C4-2B (cell line): Measurements from ENCODE around the gene SGCE.

ENCODE experiments used
- H3K27ac ChIP-seq: fragments of 450-650 bp; 2 replicates; pipeline ENCODE4 v1.5.1; 2017
- ZFX ChIP-seq: fragments of 450-650 bp; IDR thresholded peaks from 2 replicates; pipeline ENCODE4 v1.6.1; 2017
- TF ChIP-seq, protein P1 (sequence below): fragments of 450-650 bp; conservative IDR thresholded peaks from 2 replicates; pipeline ENCODE4 v1.5.1; 2017; ENCODE audit warnings: mild to moderate bottlenecking

The SGCE gene

DNA sequence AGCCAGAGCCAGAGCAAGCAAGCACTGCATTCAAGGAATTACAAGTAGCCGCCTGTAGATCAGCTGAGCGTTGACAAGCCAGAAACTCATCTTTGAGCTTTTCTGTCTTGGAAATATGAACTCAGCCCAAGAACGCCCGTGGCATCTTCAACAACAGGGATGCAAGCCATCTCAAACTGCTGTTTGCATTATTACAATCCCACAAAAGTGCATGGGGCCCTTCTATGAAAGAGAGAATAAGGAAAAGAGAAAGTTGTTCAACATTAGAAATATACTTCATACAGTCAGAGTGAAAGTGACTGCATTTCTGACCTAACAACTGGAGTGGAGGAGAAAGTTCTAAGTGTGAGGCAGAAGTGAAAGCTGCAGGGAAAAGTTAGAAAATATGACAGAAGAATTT, 6.5 kb downstream of the SGCE start:
- H3K27ac ChIP-seq: no peak overlapping the region
- TF ChIP-seq, protein P1, sequence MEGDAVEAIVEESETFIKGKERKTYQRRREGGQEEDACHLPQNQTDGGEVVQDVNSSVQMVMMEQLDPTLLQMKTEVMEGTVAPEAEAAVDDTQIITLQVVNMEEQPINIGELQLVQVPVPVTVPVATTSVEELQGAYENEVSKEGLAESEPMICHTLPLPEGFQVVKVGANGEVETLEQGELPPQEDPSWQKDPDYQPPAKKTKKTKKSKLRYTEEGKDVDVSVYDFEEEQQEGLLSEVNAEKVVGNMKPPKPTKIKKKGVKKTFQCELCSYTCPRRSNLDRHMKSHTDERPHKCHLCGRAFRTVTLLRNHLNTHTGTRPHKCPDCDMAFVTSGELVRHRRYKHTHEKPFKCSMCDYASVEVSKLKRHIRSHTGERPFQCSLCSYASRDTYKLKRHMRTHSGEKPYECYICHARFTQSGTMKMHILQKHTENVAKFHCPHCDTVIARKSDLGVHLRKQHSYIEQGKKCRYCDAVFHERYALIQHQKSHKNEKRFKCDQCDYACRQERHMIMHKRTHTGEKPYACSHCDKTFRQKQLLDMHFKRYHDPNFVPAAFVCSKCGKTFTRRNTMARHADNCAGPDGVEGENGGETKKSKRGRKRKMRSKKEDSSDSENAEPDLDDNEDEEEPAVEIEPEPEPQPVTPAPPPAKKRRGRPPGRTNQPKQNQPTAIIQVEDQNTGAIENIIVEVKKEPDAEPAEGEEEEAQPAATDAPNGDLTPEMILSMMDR: no peak
- no peak for TF ChIP-seq ZFX

DNA sequence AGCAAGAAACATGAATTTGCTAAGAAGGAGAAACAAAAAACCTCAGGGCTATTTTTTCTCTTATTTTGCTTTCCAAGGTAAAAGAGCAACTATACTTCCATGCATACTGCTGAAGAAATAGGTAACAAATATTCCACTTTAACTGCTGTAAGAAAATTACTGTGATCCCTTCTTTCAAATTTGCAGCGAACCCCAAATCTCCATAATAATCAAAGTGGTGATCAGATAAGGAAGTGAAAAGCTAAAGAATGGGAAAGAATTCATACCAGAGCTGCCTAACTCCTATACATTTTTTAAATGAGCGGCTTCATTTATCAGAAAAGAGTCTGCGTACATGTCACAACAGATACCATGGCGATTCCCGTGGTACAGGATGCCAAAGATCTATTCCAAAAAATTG, 7.2 kb downstream of the SGCE start:
- no peak overlapping the region for H3K27ac ChIP-seq
- TF ChIP-seq ZFX: no peak
- TF ChIP-seq, protein P1: no peak

DNA sequence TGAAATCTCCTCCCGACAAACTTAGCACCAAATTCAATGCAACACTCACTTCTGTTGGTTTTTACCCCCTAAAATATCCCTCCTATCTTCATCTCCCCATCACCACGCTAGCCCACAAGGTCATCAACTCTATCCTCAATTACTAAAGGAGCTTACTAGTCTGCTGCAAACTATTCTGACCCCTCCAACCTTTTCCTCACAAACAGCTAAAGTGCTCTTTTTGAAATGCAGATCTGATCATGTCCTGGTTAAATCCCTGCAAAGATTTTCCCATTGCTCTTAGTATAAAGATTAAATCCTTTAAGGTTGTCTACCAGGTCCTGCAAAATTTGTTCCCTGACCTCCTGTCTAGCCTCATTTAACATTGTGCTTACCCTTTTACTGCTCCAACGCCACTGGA, 8.6 kb downstream of the SGCE start:
- TF ChIP-seq, protein P1: no peak
- TF ChIP-seq ZFX: no peak

DNA sequence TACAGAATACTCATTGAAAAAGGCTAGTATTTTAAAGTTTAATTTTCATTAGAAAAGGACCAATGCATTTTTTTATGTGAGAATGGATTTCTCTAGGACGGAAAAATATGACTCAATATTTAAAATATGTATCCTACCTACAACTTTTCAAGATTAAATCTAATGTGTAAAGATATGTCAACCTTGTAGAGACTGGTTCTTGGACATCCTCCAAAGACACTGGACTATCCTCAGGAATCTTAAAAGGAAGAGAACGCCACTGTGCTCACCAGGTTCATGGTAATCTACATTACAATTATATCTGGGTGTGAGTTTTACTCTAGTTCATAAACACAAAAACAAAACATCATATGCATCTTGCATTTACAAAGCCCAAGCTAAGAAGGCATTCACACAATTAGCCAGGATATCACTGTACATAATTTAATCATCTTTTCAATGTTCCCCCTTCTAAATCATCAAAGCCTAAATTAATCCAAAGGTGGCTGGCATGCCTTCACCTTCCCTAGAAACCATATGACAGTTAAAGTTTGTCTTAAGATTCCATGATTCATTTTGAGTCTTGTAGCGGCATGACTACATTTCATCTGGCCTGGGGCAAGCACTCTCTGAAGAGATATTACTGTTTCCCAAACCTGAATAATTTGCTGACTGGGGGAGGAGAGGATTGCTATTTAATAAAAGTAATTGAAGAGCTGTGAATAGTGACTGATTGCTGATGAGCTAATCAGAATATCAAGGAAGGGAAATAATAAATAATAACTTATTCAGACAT, 12.0 kb downstream of the SGCE start:
- no peak for TF ChIP-seq ZFX
- TF ChIP-seq, protein P1: no peak
- no peak overlapping the region for H3K27ac ChIP-seq

More for the DNA sequence above, 8.6 kb downstream of the SGCE start:
- no peak overlapping the region for H3K27ac ChIP-seq

DNA sequence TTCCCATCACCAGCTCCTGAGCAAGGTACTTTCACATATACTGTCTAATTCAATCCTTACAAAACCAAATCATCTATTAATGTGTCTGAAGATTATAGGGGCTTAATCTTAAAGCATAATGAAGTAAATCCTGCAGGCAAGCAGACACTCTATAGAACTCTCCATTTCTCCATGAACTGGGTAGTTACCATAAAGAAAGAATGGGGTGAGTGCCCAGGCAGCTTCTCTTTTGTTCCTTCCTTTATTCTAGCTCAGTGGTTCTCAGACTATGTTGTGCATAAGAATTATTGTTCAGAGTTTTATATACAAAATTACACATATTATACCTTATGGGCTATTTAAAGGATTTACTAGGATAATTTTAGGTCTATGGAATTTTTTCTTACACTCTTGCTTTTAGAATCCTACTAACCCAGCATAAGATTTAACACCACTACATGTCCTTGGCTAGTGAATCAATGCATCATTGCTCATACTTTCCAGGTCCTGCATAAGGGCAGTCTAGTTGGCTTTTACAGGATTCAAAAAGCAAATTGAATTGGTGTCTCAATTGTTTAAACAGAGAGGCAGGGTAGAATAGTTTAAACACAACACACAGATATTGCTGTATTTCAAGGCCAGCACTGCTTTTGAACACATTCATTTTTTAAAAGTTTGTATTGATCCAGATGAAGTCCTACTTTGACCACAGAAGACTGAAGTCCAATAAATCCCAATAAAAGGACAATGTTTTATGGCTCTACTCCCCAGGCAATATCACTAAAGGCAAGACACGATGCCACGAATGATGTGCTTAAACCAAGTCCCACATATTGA, 12.9 kb downstream of the SGCE start:
- TF ChIP-seq, protein P1: no peak
- TF ChIP-seq ZFX: no peak
- H3K27ac ChIP-seq: no peak overlapping the region

DNA sequence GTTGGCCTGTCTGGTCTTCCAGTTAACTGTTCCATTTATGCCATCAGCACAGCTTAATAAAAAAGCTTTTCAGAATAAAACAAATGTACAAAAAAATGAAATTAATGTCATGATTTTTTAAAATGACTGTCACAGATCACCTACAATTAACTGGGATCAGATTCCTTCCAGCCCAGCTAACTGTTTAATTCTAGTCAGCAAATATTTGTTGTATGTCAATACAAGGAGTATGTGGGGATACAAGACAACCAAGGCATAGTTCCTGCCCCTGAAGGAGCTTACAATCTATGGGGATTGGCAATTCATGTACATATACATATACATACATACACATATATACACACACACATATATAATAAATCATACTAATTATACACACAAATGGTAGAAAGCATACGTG, 16.5 kb downstream of the SGCE start:
- no peak overlapping the region for H3K27ac ChIP-seq
- TF ChIP-seq, protein P1: no peak
- no peak for TF ChIP-seq ZFX

DNA sequence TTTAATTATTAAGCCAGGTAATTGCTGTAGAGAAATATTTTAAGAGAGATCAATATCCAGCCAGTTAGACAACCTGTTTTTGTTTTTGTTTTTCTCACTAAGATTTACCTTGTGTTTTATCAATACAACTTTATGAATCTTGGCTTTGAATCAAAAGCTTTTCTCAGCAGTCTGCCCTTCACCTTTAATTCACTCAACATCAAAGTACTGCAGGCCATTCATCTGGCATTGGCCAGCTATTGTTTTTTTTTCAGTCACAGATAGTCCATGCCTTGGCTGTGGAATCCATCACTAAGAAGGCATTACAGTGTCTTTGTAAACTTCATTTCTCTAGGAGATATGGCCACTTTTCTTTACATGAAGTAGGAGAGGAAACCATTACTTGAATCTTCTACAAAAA, 20.2 kb downstream of the SGCE start:
- TF ChIP-seq, protein P1: no peak
- TF ChIP-seq ZFX: no peak
- H3K27ac ChIP-seq: no peak overlapping the region
